OCI-LY3 (cell line): ENCODE data around the gene AHNAK.
A peak's percentile ranks its signal among the peaks of the same experiment; 100 is the strongest.
"Not testable (repeated sequence)": the region's sequence is repeated elsewhere in the genome, so short reads cannot be mapped to it uniquely, and the experiment has no call there.

Experiments used
- H2AFZ ChIP-seq: fragments of 200-600, 300-600 bp; shearing (Covaris generic); 2 replicates; pipeline ENCODE4 v1.6.0; 2014; ENCODE audit warnings: antibody characterized with exemption, low read depth, low read length
- H3K27ac ChIP-seq: fragments of 200-600, 300-600 bp; sonication (generic); 2 replicates; pipeline ENCODE4 v1.5.1; 2014; ENCODE audit warnings: mild to moderate bottlenecking, low read length, moderate library complexity, mixed read lengths
- H3K27me3 ChIP-seq: fragments of 200-600, 300-600 bp; sonication (generic); 2 replicates; pipeline ENCODE4 v1.6.1; 2014; ENCODE audit warnings: low read depth, low read length, mixed read lengths
- H3K36me3 ChIP-seq: fragments of 200-600, 300-600 bp; sonication (generic); replicated peaks from 2 replicates; pipeline ENCODE3; 2014; ENCODE audit warnings: low read depth, low read length, mixed read lengths
- H3K4me1 ChIP-seq: fragments of 300-600, 200-600 bp; sonication (generic); 2 replicates; pipeline ENCODE4 v1.6.1; 2014; ENCODE audit warnings: low read length, mixed read lengths
- H3K4me2 ChIP-seq: fragments of 200-600, 300-600 bp; sonication (generic); 2 replicates; pipeline ENCODE4 v1.6.1; 2014; ENCODE audit warnings: low read length, mixed read lengths
- H3K4me3 ChIP-seq: fragments of 300-600, 200-600 bp; sonication (generic); 2 replicates; pipeline ENCODE4 v1.5.1; 2014; ENCODE audit warnings: antibody characterized with exemption, mild to moderate bottlenecking, low read length, moderate library complexity
- H3K79me2 ChIP-seq: fragments of 300-600, 200-600 bp; shearing (Covaris generic); 2 replicates; pipeline ENCODE4 v1.6.1; 2014; ENCODE audit warnings: mild to moderate bottlenecking, low read length, mixed read lengths
- H3K9ac ChIP-seq: fragments of 300-600, 200-600 bp; shearing (Covaris generic); 2 replicates; pipeline ENCODE4 v1.6.0; 2014; ENCODE audit warnings: mild to moderate bottlenecking, low read length, moderate library complexity
- H3K9me3 ChIP-seq: fragments of 200-600, 300-600 bp; shearing (Covaris generic); 2 replicates; pipeline ENCODE4 v1.6.1; 2014; ENCODE audit warnings: low read length, mixed read lengths; ENCODE audit not compliant: insufficient read depth
- H4K20me1 ChIP-seq: fragments of 200-600, 300-600 bp; sonication (generic); 2 replicates; pipeline ENCODE4 v1.6.1; 2016; ENCODE audit warnings: low read length, mixed read lengths; ENCODE audit not compliant: insufficient read depth
- CTCF ChIP-seq: fragments of 200-600, 300-600 bp; sonication (generic); IDR thresholded peaks from 2 replicates; pipeline ENCODE4 v1.5.1; 2014; ENCODE audit warnings: antibody characterized with exemption, low read length, low read depth
- EZH2phosphoT487 ChIP-seq: fragments of 200-600 bp; shearing (Covaris generic); IDR thresholded peaks from 2 replicates; pipeline ENCODE4 v1.6.1; 2018; ENCODE audit warnings: antibody characterized with exemption, mixed run types, low read depth

AHNAK gene

DNA sequence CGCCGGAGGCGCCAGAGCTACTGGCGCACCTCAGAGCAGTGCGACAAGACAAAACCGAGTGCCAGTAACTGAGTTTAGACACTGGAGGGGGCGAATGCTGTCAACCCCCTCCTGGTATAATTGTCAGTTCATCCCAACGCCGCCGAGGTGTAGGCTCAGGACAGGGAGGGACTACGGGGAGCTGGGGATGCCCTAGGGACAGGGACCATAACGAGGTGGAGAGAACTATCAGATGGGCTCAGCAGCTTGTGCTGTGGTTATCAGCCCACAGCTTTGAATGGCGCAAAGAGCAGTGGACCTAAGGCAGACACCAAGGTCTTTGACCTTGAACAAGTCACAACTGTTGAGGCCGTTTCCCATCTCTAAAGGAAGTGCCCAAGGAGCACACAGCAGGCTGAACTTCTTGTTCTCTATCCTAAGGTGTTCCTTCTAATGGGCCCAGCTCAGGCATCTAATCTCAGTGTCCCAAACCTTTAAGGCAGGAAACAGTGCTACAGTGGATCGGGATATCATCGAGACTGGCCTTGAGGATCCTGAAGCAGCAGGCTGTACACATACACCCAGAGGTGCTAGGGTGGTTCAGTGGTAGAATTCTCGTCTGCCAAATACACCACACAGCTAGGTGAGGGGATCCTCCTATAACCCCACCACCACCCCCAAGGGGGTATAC is 45.7 kb upstream of the AHNAK start:
- peaks cover 37% of the 10 kb centered on the region for H3K79me2 ChIP-seq
- H3K9me3 ChIP-seq, result no peaks in the 10 kb centered on the region

DNA sequence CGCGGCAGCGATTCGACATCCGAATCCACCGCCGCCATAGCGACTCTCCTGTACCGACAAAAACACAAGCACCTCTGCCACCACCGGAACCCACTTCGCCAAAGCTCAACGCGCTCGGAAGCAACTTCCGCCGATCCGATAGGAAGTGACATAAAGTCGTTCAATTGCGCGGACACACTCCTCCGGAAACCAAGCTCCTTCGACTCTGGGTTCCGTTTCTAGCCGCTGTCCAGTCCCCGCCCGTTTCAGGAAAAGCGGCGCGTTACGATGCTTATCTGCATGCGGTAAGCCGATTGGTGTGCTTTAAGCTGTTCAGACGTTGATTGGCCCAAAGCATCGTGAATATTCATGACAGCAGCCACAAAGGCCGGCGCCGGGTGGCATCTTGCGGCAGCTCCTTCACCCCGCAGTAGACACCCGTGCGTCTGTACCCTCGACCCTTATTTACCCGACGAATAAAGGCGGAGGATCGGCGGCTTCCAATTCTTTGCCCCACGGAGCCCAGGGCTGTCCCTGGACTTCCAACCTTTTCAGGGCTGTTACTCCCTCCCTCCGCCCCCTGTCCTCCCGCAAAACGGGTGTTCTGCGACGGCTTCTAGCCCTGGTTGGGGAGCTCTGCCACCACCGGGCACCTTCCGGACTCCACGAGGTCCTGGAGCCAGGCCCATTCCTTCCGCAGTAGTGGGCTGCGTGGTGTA is 45.0 kb upstream of the AHNAK start, which contains the start of gene TUT1:
Gene TUT1 (minus strand): TSS at position 76 of the 698 bp plus-strand sequence. CDS start 38 bp downstream, at position 38.
- Histone ChIP-seq H4K20me1 (no peaks in the 10 kb centered on the region), H2AFZ (no peak within 1 kb of the TSS; the same call in 1 of the 2 replicates), H3K79me2 (peaks cover 37% of the 10 kb centered on the region), H3K36me3 (peaks cover 47% of the 10 kb centered on the region), H3K4me3 (peak within 1 kb of the TSS; percentile 88), H3K9me3 (no peaks in the 10 kb centered on the region), H3K4me2 (peak within 1 kb of the TSS; percentile 92), H3K27me3 (no peaks in the 10 kb centered on the region), H3K27ac (peak within 1 kb of the TSS; percentile 78), H3K9ac (peak within 1 kb of the TSS; percentile 87), H3K4me1 (peaks cover 23% of the 10 kb centered on the region)
- no peak; the same call in 1 of the 2 replicates for TF ChIP-seq CTCF
- TF ChIP-seq EZH2phosphoT487, result no peak

More for the DNA sequence above, 45.7 kb upstream of the AHNAK start:
- Histone ChIP-seq H3K4me1 (peaks cover 23% of the 10 kb centered on the region), H3K4me2 (peak overlapping the region; percentile 92), H3K36me3 (peaks cover 50% of the 10 kb centered on the region), H4K20me1 (no peaks in the 10 kb centered on the region), H3K9ac (peak overlapping the region; percentile 65), H3K4me3 (peak overlapping the region; percentile 79), H3K27me3 (no peaks in the 10 kb centered on the region), H2AFZ (no peak overlapping the region; the same call in 1 of the 2 replicates), H3K27ac (peak overlapping the region; percentile 69)
- TF ChIP-seq EZH2phosphoT487, result no peak
- TF ChIP-seq CTCF, result no peak

GRCh38 chr11:62588966-62589637 is 42.5 kb upstream of the AHNAK start:
- Histone ChIP-seq H3K9ac (no peak overlapping the region), H4K20me1 (no peaks in the 10 kb centered on the region), H3K27ac (no peak overlapping the region), H3K27me3 (no peaks in the 10 kb centered on the region), H3K79me2 (peaks cover 43% of the 10 kb centered on the region), H3K4me3 (no peak overlapping the region), H3K36me3 (peaks cover 31% of the 10 kb centered on the region), H3K9me3 (no peaks in the 10 kb centered on the region), H3K4me1 (peaks cover 23% of the 10 kb centered on the region), H3K4me2 (no peak overlapping the region), H2AFZ (no peak overlapping the region)
- TF ChIP-seq CTCF, result peak; percentile 34; the same call in 1 of the 2 replicates
- TF ChIP-seq EZH2phosphoT487, result no peak

DNA sequence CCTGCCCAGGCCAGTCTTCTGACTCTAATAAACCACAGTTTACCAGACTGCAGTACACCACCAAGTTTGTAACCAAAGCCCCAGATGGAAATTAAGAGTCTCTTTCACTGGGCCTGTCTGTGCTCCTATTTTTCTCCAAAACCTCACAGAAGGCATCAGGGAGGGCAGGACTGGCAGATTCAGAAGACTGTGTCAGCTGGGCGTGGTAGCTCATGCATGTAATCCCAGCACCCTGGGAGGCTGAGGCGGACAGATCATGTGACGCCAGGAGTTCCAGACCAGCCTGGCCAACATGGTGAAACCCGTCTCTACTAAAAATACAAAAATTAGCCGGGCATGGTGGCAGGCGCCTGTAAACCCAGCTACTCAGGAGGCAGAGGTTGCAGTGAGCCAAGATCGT is 38.8 kb upstream of the AHNAK start:
- Histone ChIP-seq H3K79me2 (peaks cover 33% of the 10 kb centered on the region), H3K36me3 (peaks cover 44% of the 10 kb centered on the region)
- H3K9me3 ChIP-seq, H3K27me3 ChIP-seq, H3K27ac ChIP-seq, H2AFZ ChIP-seq, H4K20me1 ChIP-seq, H3K9ac ChIP-seq, H3K4me2 ChIP-seq, H3K4me1 ChIP-seq, H3K4me3 ChIP-seq: not testable (repeated sequence)

GRCh38 chr11:62581735-62582134 is 35.1 kb upstream of the AHNAK start:
- H3K9ac ChIP-seq, H3K27ac ChIP-seq, H3K4me1 ChIP-seq, H2AFZ ChIP-seq, H3K9me3 ChIP-seq, H3K4me2 ChIP-seq, H4K20me1 ChIP-seq, H3K4me3 ChIP-seq, H3K27me3 ChIP-seq: not testable (repeated sequence)
- H3K79me2 ChIP-seq, result peaks cover 12% of the 10 kb centered on the region; the same call in 1 of the 2 replicates
- H3K36me3 ChIP-seq, result peaks cover 52% of the 10 kb centered on the region
